Kidney (tissue), 14 donors: ENCODE measurements around the gene OTOG. TPM values are rescaled to one million over a fixed set of nuclear protein-coding genes. Genes with fewer than 3 reads are reported as not detected.

Experiments
- DNase-seq, 5 donors: peaks; one replicate each; pipeline ENCODE4 v3.0.0-alpha.2; 2013 to 2020
- FAIRE-seq: peaks from 2 replicates; lab custom pipeline; 2012; peaks lifted over from hg19 to GRCh38; lab: Jason Lieb, UNC
- H3K27ac ChIP-seq, 2 donors: one replicate each; pipeline ENCODE4 v1.7.0; 2013; ENCODE audit warnings: low read depth in 2 of 2, low read length in 2 of 2, inconsistent platforms in 1 of 2
- H3K27me3 ChIP-seq: one replicate; pipeline ENCODE4 v1.7.1; 2013; ENCODE audit warnings: low read length, inconsistent platforms; ENCODE audit not compliant: control insufficient read depth, insufficient read depth
- H3K36me3 ChIP-seq, 3 donors: one replicate each; pipeline versions ENCODE4 v1.7.0 to v1.7.1; 2013; ENCODE audit warnings: low read length in 3 of 3, control low read depth in 1 of 3, inconsistent platforms in 1 of 3; ENCODE audit not compliant: insufficient read depth in 3 of 3, control insufficient read depth in 2 of 3
- H3K4me1 ChIP-seq, 3 donors: one replicate each; pipeline versions ENCODE4 v1.7.0 to v1.7.1; 2013; ENCODE audit warnings: low read length in 3 of 3, inconsistent platforms in 1 of 3, low read depth in 1 of 3; ENCODE audit not compliant: control insufficient read depth in 2 of 3, insufficient read depth in 2 of 3
- H3K4me3 ChIP-seq, 3 donors: one replicate each; pipeline versions ENCODE4 v1.7.0 to v1.8.1; 2013; ENCODE audit warnings: low read length in 3 of 3, control low read depth in 1 of 3, inconsistent platforms in 1 of 3
- H3K9ac ChIP-seq, 3 donors: one replicate each; pipeline versions ENCODE4 v1.7.0 to v1.7.1; 2013; ENCODE audit warnings: low read length in 3 of 3, control low read depth in 1 of 3, inconsistent platforms in 1 of 3
- H3K9me3 ChIP-seq, 3 donors: one replicate each; pipeline versions ENCODE4 v1.7.0 to v1.7.1; 2013; ENCODE audit warnings: low read length in 3 of 3, control low read depth in 1 of 3, inconsistent platforms in 1 of 3; ENCODE audit not compliant: control insufficient read depth in 2 of 3, insufficient read depth in 1 of 3
- intact Hi-C: fragments of 100-400 bp; cut with DNase I; formaldehyde crosslinking; loops from one replicate; pipeline ENCODE4 v1.11.1; 2022
- polyA plus RNA-seq: library from polyadenylated mRNA; stranded (reverse); fragments of 350-450 nt; fragmentation: Illumina TruSeq; extraction: RNeasy Lipid Tissue Mini Kit (QIAGEN cat#74804); gene quantifications from one replicate; pipeline ENCODE4 v1.2.3, GENCODE V29; 2014; ENCODE audit warnings: low read depth, low replicate concordance; ENCODE audit not compliant: insufficient read depth
- total RNA-seq: library from RNA; stranded (reverse); fragmentation: NEBNext Ultra II Directional; extraction: Animal tissue kit (Norgen Biotek cat#: 25700); gene quantifications from one replicate; pipeline ENCODE4 v1.2.1, GENCODE V29; 2021
- TF ChIP-seq, protein P1 (sequence below): IDR thresholded peaks from 3 replicates; pipeline ENCODE4 v1.5.1; 2012; ENCODE audit warnings: mild to moderate bottlenecking, moderate library complexity, borderline replicate concordance; ENCODE audit not compliant: insufficient read depth; ENCODE audit errors: extremely low read depth
- donor health status: control.
- donor health status: control.
- donor health status: control.
- donor health status: control.
- donor health status: control.
- donor health status: DM: yes; HTN: yes; CAD: no.
- donor health status: Normal renal cell carcinoma (clear cell type).

OTOG gene
- total and polyA plus RNA-seq, 2 donors from 2014 or later = 0.06 TPM; not detected in 1

DNA sequence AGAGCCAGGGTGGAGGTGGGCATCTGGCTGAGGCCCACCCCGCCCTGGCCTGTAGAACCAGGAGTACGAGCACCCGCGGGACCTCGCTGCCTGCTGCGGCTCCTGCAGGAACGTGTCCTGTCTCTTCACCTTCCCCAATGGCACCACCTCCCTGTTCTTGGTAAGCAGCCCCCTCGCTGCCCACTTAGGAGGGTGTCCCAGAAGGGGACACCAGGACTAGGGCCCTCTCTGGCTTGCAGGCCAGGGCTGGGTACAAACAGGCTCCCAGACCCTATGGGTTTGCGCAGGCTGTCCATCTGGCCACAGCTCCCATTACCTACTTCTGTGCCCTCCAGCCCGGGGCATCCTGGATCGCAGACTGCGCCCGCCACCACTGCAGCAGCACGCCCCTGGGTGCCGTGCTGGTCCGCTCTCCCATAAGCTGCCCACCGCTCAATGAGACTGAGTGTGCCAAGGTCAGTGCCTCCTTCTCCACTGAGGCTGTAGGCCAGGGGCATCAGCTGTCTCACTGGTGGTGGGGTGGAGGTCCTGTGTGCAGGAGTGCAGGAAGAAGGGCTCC, 94.8 kb downstream of the OTOG start:
- TF ChIP-seq, protein P1, sequence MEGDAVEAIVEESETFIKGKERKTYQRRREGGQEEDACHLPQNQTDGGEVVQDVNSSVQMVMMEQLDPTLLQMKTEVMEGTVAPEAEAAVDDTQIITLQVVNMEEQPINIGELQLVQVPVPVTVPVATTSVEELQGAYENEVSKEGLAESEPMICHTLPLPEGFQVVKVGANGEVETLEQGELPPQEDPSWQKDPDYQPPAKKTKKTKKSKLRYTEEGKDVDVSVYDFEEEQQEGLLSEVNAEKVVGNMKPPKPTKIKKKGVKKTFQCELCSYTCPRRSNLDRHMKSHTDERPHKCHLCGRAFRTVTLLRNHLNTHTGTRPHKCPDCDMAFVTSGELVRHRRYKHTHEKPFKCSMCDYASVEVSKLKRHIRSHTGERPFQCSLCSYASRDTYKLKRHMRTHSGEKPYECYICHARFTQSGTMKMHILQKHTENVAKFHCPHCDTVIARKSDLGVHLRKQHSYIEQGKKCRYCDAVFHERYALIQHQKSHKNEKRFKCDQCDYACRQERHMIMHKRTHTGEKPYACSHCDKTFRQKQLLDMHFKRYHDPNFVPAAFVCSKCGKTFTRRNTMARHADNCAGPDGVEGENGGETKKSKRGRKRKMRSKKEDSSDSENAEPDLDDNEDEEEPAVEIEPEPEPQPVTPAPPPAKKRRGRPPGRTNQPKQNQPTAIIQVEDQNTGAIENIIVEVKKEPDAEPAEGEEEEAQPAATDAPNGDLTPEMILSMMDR = no peak
- Histone ChIP-seq H3K9ac (no peak overlapping the region), H3K27me3 (no peaks in the 10 kb centered on the region), H3K4me3 (no peak overlapping the region), H3K9me3 (no peaks in the 10 kb centered on the region), H3K4me1 (no peaks in the 10 kb centered on the region), H3K36me3 (no peaks in the 10 kb centered on the region), H3K27ac (no peak overlapping the region)
- DNase-seq (no peak), FAIRE-seq (no peak)
- intact Hi-C loops = no loop called here

DNA sequence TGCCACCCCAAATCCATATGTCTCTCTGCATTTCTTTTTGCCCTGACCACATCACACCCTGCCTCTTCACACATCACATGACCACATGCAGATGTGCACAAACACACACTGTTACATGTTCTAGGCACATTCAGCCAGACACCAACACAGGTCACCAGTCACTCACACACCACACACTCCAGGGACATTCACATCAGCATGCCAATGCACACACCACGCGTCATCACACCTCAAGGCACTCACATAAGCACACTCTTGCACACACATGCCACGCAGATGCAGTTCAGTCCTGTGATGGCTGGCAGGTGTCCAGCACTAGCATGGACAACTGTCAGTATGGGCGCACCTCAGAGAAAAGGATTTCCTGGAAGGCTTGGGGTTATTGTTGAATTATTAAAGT, 95.3 kb downstream of the OTOG start:
- Histone ChIP-seq H3K9ac (no peak overlapping the region), H3K36me3 (no peaks in the 10 kb centered on the region), H3K27me3 (no peaks in the 10 kb centered on the region), H3K9me3 (no peaks in the 10 kb centered on the region), H3K4me1 (no peaks in the 10 kb centered on the region), H3K4me3 (no peak overlapping the region), H3K27ac (no peak overlapping the region)
- intact Hi-C loops = no loop called here
- FAIRE-seq (no peak), DNase-seq (no peak)
- TF ChIP-seq, protein P1 = no peak

DNA sequence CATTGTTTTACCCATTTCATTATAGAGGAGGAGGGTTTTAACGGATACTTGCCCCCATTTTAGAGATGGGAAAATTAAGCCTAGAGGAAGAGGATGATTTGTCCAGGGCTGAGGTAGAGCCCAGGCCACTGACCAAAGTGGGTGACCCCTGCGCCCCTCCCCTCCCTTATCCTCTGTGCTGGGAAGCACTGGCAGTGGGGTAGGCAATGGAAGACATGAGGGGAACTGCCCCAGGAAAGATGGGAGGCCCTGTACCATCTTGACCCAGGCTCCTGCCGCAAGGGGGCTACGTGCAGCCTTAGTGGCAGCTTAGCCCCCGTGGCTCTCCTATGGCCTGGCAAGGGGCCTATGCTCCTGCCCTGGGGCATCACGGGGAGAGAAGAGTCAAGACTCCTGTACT, 95.9 kb downstream of the OTOG start:
- intact Hi-C loops = no loop called here
- Histone ChIP-seq H3K27ac (no peak overlapping the region), H3K36me3 (no peaks in the 10 kb centered on the region), H3K27me3 (no peaks in the 10 kb centered on the region), H3K4me3 (no peak overlapping the region), H3K4me1 (peaks cover 0 to under 1% (median 0%) of the 10 kb centered on the region in 3 donors), H3K9ac (no peak overlapping the region), H3K9me3 (peaks cover 0 to under 1% (median 0%) of the 10 kb centered on the region in 3 donors)
- DNase-seq = no peak
- FAIRE-seq = no peak
- TF ChIP-seq, protein P1 = no peak
